Measurements from ENCODE around the gene HAUS1.
"Not testable (repeated sequence)": the region's sequence is repeated elsewhere in the genome, so short reads cannot be mapped to it uniquely, and the experiment has no call there.

Gene HAUS1

DNA sequence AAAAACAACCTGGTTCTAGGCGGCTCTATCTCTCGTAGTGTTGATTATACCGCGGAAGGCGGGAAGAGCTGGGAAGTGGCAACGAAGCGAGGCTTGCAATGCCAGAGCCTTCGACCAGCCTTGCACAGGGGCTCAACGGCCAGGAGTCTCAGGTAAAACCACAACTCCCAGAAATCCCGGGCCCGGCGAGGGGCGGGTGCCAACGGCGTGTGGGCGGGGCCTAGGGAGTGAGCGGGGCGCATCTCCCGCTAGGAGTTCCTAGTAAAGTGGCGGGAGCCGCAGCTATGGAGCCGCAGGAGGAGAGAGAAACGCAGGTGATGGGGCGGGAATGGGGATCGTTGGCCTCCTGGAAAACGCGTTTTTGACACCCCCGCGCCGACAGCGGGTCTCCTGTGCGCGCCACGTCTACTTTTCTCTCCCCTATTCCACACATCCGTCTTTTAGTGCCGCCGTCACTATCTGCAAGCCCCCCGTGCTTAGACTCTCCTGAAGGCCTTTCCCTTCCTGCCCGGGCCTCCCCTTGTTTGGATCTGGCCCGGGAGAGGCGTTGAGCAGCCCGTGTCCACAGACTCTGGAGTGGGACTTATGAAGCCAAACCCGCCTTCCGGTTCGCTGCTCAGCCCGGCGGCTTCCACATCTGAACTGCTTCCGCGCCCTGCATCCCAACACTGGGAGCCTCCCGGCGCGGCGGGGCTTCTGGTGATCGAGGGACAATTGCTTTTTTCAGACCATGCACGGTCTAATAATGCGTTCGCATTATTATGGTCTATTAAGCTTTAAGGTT is at the start of gene HAUS1:
Gene HAUS1, plus strand, starts transcription at position 258 of the 784 bp plus-strand sequence. Its CDS starts 27 bp downstream, at position 285.
- peak; percentile 100 for DNase-seq

DNA sequence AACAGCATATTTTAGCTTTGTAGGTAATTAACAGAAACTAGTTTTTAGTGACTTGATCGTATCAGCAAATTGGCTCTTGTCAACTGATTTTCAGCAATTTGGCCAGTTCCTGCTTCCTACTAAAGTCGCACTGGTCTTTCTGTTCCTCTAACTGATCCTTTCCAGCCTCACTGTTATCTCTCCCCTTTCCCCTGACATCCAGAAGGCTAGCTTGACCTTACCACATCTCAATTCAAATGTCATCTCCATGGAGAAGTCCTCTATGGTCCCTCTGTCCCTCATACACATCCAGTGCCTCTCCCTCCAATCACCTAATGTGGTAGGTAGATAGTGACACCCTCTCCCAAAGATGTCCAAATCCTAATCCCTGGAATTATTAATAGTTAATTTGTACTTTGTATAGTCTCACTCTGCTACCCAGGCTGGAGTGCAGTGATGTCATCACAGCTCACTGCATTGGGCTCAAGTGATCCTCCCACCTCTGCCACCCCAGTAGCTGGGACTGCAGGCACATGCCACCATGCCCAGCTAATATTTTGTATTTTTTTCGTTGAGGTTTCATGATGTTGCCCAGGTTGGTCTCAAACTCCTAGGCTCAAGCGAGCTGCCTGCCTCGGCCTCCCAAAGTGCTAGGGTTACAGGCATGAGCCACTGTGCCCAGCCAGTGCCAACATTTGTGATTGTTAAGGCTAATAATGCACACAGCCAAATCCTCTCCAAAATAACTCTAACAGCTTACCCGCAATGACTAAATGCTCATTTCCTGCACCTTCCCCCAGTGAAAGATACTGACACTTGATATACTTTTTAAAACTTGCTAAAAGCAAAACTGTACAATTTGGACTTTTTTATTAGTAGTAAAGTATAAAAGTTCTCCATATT is 49.0 kb upstream of the HAUS1 start:
- DNase-seq, result no peak

- no peak for DNase-seq
Measured at GRCh38 chr18:46055838-46056230, 48.4 kb upstream of the HAUS1 start.

DNA sequence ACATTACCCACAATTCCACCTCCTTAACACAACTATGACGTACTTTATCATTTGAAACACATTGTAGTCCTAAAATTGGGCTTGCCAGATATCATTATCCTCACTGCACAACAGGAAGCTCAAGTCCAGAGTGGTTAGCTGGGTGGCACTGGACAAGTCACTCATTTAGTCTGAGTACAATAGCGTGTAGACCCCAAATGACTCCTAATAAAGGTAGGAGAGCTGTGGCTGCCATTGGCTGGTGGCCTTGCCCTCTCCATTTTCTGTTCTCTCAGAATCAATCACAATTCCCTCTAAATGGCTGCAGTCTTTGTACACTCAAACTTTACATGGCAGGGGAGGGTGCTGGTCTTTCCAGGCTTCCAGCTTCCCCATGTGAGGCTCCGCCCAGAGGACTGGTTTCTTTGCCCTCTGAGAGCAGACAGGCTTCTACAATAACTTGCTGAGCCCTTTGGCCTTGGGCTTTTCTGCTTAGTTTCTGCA is 43.8 kb upstream of the HAUS1 start:
- no peak for DNase-seq

- DNase-seq, result no peak
Measured at GRCh38 chr18:46061387-46061786, 42.8 kb upstream of the HAUS1 start.

- DNase-seq, result no peak
Measured at GRCh38 chr18:46061796-46062195, 42.4 kb upstream of the HAUS1 start.

DNA sequence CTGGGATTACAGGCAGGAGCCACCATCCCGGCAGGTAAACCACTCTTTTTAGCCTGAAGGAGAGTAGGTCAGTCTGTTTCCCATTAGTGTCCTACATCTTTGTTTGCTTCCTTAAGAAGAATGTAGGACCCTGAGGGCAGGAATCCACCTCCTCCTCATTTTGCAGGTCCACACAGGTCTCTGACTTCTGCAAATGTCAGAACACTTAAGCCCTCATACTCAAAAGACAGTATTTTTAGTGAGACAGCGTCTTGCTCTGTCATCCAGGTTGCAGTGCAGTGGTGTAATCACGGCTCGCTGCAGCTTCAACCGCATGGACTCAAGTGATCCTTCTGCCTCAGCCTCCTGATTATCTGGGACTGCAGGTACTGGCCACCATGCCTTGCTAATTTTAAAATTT is 41.4 kb upstream of the HAUS1 start:
- no peak for DNase-seq

GRCh38 chr18:46067438-46068007 is 36.7 kb upstream of the HAUS1 start:
- DNase-seq, result peak; percentile 84

- DNase-seq, result no peak
Measured at GRCh38 chr18:46068763-46069162, 35.4 kb upstream of the HAUS1 start.

- DNase-seq, result no peak
Measured at GRCh38 chr18:46069524-46069923, 34.7 kb upstream of the HAUS1 start.

DNA sequence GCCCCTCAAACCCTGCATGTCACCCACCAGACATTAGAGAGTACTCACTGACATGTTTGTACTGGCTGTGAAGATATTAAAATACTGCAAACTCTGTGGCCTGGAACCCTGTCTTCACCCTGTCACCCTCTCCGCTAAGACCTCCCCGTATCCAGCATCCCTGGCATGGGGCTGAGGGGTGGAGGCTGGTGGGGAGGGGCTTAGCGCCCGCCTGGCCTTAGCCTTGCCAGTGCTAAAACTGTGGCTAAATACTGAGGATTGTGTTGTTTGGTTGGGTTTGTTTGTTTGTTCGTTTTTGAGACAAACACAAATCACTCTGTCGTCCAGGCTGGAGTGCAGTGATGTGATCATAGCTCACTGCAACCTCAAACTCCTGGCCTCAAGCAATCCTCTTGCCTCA is 34.0 kb upstream of the HAUS1 start:
- DNase-seq, result no peak

- DNase-seq, result peak; percentile 43
Measured at GRCh38 chr18:46070815-46071652, 33.2 kb upstream of the HAUS1 start.

- DNase-seq, result peak; percentile 87
Measured at GRCh38 chr18:46071653-46072375, 32.4 kb upstream of the HAUS1 start, which contains the start of gene PSTPIP2. TSS of gene PSTPIP2 (minus strand) at chr18:46072260. CDS start at chr18:46072188, 72 bp downstream.

GRCh38 chr18:46072376-46072867 is 31.8 kb upstream of the HAUS1 start:
- no peak for DNase-seq

DNA sequence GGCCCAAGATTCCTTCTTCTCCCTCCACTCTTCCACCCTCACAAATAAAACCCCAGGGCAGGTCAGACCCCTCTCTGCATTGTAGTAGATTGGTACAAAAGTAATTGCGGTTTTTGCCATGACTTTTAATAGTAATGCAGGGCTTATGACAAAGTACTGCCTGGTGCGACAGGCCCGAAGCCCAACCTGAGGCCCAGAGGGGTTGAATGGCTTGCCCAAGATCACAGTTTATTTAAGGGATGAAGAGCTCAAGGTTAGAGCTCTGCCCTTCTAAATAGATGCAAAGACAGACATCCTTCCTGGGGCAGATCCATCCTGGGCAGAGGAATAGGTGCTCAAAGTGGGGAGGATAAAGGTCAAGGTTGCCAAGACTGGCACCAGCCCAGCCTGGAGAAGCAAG is 31.2 kb upstream of the HAUS1 start:
- DNase-seq, result no peak

DNA sequence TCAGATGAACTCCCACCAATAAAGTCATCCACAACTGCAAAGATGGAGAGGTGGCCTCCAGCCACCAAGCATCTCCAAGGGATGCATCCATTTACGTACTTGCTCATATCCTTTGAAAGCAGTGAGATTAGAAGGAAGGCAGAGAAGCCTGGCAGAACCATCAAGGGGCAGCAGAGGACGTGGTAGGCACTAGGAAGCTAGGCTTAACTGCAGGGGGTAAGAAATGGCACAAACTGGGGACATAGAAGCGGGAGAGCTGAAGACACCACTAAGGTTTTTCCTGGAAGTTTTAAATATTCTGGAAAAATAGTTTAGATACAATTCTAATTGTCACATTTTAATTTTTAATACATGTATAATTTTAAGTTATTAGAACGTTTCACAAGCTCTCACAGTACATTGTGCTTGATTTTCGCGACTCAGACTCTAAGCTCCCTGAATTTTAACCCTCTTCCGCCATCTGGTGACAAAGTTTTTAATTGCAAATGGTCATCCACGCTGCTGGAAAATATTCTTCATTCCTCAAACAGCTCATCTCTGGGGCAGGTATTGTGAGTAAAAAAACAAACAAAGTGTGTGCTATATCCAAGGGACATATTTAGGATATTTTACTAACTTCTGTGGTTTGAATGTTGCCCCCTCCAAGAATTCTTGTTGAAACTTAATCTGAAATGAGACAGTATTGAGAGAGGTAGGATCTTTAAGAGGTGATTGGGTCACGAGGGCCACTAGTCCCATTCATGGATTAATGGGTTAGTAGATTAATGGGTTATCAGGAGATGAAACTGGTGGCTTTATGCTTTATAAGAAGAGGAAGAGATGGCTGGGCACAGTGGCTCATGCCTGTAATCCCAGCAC is 30.5 kb upstream of the HAUS1 start:
- DNase-seq, result peak; percentile 85

- DNase-seq, result no peak
Measured at GRCh38 chr18:46079336-46079735, 24.8 kb upstream of the HAUS1 start.

GRCh38 chr18:46080156-46080555 is 24.0 kb upstream of the HAUS1 start:
- no peak for DNase-seq

DNA sequence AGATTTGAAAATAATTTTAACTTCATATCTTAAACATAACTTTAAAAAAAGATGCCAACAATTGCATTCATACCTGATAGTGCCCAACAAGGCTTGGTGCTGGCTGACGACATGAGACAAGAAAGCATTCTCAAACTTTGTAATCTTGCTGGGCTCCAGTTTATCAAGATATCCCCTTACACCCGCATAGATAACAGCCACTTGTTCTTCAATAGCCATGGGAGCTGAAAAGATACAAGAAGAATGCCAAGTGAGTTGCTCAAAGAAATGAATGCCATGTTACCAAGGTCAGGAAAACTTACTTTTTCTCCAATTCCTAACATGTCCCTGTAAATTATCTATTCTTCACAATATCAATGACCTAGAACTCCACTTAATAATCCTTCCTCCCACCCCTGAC is 19.8 kb upstream of the HAUS1 start:
- no peak for DNase-seq

- DNase-seq, result not testable (repeated sequence)
Measured at GRCh38 chr18:46088501-46088900, 15.7 kb upstream of the HAUS1 start.

DNA sequence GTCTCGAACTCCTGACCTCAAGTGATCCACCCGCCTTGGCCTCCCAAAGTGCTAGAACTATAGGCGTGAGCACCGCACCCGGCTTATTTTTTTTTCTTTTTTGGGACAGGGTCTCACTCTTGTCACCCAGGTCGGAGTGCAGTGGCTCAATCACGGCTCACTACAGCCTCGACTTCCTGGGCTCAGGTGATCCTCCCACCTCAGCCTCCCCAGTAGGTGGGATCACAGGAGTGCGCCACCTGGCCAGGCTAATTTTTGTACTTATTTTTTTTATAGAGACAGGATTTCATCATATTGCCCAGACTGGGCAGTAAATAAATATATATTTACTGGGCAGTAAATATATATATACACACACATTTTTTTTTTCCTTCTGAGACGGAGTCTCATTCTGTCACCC is 8.7 kb upstream of the HAUS1 start:
- DNase-seq, result no peak
